Right lobe of liver (tissue), 4 donors: Measurements from ENCODE around the gene ARID5B.

Experiments used
- POLR2A ChIP-seq: fragments of 450-650 bp; IDR thresholded peaks from one replicate; pipeline ENCODE4 v1.6.1; 2017; ENCODE audit warnings: antibody characterized with exemption, mild to moderate bottlenecking
- TF ChIP-seq, protein P1 (sequence below), 4 donors: fragments of 200-600 bp in 3 of 4; fragments of 450-650 bp in 1 of 4; IDR thresholded peaks; one replicate each; pipeline versions ENCODE4 v1.5.1 to v1.8.0; 2016 to 2022; ENCODE audit warnings: antibody characterized with exemption in 4 of 4, mild to moderate bottlenecking in 2 of 4
- donor health status: DM: no; HTN: no; CAD: no.
- donor health status: DM: no; HTN: no; CAD: no.
- donor health status: DM: no; HTN: yes; CAD: no.

DNA sequence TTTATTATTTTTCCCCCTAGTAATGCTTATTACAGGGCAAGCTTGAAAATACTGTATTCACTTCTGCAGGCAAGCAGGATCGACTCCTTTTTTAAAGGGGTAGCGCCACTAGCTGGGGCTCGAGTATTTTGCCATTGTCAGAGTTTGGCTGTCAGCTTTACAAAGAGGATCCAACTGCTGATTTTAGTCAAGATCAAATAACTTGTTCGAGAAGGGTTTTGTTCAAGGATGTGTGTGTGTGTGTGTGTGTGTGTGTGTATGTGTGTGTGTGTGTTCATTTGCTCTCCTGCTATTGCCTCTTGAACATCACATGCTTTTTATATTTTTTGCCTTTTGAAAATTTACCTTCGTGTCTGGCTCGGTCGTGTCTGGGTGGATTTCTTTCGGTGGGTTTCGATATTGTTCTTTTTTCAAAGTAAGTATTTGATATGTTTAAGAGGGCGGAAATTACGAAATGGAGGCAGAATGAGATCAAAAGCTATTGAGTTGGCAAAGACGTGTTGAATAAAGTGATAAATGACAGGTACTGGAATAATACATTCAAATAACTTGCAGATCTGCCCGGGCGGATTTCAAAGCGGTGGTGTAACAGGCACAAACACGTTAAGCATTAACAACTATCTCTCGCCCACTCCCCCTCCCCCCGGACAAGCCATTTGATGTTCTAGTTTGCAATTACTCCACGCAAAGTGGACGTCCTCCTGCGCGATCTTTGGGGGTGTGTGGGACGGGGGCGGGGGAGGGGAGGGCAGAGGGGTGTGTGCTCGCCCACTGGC lies 1.1 kb downstream of the ARID5B start:
- peak; percentile 42 for TF ChIP-seq POLR2A
- TF ChIP-seq, protein P1, sequence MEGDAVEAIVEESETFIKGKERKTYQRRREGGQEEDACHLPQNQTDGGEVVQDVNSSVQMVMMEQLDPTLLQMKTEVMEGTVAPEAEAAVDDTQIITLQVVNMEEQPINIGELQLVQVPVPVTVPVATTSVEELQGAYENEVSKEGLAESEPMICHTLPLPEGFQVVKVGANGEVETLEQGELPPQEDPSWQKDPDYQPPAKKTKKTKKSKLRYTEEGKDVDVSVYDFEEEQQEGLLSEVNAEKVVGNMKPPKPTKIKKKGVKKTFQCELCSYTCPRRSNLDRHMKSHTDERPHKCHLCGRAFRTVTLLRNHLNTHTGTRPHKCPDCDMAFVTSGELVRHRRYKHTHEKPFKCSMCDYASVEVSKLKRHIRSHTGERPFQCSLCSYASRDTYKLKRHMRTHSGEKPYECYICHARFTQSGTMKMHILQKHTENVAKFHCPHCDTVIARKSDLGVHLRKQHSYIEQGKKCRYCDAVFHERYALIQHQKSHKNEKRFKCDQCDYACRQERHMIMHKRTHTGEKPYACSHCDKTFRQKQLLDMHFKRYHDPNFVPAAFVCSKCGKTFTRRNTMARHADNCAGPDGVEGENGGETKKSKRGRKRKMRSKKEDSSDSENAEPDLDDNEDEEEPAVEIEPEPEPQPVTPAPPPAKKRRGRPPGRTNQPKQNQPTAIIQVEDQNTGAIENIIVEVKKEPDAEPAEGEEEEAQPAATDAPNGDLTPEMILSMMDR (IDR thresholded peaks at IDR 0.05) = peak in 2 of 4 donors; percentile 13 to 20
